ENCODE results near the gene ATP5PO. TPM values are rescaled to one million over a fixed set of nuclear protein-coding genes. Genes with fewer than 3 reads are reported as not detected.
A peak's percentile ranks its signal among the peaks of the same experiment; 100 is the strongest.

Gene ATP5PO
- total RNA-seq, 4 donors from 2014 or later: 261 to 560 (median 356) TPM

DNA sequence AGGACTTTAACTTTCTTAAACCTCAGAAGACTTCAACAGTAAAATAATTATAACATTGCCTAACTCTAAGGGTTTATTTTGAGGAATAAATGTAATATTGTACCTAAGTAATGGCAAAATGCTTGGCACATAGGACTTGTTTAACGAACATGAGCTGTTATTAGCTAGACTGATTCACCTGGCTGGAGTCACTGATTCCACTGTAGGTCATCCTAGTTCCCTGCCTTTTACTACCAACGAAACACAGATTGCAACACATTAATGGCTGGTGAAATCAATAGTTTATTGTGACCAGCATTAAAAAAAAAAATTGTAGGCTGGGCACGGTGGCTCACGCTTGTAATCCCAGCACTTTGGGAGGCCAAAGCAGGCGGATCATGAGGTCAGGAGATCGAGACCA, 45.5 kb upstream of the ATP5PO start:
- in situ Hi-C loops (cut with MboI; ENCODE audit: low sequenced_read_pairs in 4 of 4) (no loop called here), intact Hi-C loops (cut with DNase I; ENCODE audit: low total_unique reads) (no loop called here)
- Histone ChIP-seq H3K4me3 (no peak overlapping the region), H3K27me3 (no peaks in the 10 kb centered on the region), H3K27ac (no peak overlapping the region), H3K36me3 (no peaks in the 10 kb centered on the region), H3K9me3 (peaks cover 0 to 12% (median 0%) of the 10 kb centered on the region in 3 donors), H3K4me1 (no peaks in the 10 kb centered on the region)
- TF ChIP-seq, protein P1, sequence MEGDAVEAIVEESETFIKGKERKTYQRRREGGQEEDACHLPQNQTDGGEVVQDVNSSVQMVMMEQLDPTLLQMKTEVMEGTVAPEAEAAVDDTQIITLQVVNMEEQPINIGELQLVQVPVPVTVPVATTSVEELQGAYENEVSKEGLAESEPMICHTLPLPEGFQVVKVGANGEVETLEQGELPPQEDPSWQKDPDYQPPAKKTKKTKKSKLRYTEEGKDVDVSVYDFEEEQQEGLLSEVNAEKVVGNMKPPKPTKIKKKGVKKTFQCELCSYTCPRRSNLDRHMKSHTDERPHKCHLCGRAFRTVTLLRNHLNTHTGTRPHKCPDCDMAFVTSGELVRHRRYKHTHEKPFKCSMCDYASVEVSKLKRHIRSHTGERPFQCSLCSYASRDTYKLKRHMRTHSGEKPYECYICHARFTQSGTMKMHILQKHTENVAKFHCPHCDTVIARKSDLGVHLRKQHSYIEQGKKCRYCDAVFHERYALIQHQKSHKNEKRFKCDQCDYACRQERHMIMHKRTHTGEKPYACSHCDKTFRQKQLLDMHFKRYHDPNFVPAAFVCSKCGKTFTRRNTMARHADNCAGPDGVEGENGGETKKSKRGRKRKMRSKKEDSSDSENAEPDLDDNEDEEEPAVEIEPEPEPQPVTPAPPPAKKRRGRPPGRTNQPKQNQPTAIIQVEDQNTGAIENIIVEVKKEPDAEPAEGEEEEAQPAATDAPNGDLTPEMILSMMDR (IDR thresholded peaks at IDR 0.05 in 4 of 5, conservative IDR thresholded peaks at IDR 0.05 in 1 of 5): no peak
- TF ChIP-seq POLR2A (IDR thresholded peaks at IDR 0.05): no peak
- ATAC-seq (no peak), DNase-seq (no peak)

DNA sequence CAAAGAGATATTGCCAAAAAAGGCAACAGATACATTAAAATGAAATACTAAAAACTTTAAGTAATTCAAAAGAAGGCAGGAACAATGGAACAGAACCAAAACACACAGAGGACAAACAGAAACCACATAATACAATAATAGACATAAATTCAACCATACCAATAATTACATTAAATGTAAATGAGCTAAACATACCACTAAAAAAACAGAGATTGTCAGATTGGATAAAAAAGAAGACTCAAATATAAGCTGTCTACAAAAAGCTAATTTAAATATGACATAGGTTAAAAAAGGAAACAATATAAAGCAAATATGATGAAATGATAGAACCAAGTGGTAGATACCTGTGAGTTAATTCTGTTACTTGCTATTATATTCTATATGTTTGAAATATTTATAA, 44.1 kb upstream of the ATP5PO start:
- ATAC-seq (no peak), DNase-seq (no peak)
- no peaks in the 10 kb centered on the region for H3K4me1 ChIP-seq
- H3K4me3 ChIP-seq: no peak overlapping the region
- no peak for TF ChIP-seq POLR2A (IDR thresholded peaks at IDR 0.05)
- TF ChIP-seq, protein P1 (IDR thresholded peaks at IDR 0.05 in 4 of 5, conservative IDR thresholded peaks at IDR 0.05 in 1 of 5): no peak
- intact Hi-C loops (cut with DNase I; ENCODE audit: low total_unique reads): no loop called here
- peaks cover 0 to 12% (median 0%) of the 10 kb centered on the region in 3 donors for H3K9me3 ChIP-seq
- no peaks in the 10 kb centered on the region for H3K27me3 ChIP-seq
- no peaks in the 10 kb centered on the region for H3K36me3 ChIP-seq
- in situ Hi-C loops (cut with MboI; ENCODE audit: low sequenced_read_pairs in 4 of 4): no loop called here
- no peak overlapping the region for H3K27ac ChIP-seq

DNA sequence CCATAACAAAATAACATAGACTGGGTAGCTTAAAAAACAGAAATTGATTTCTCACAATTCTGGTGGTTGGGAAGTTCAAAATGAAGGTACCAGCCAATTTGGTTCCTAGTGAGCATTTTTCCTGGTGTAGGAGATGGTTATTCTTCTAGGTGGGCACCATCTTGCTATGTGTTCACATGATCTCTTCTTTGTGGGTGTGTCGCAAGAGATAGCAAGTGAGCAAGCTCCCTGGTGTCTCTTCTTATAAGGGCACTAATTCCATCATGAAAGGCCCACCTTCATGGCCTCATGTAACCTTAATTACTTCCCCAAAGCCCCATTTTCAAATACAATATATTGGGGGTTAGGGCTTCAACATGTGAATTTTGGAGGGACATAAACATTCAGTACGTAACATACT, 38.8 kb upstream of the ATP5PO start:
- DNase-seq (no peak), ATAC-seq (no peak)
- intact Hi-C loops (cut with DNase I; ENCODE audit: low total_unique reads) (no loop called here), in situ Hi-C loops (cut with MboI; ENCODE audit: low sequenced_read_pairs in 4 of 4) (no loop called here)
- TF ChIP-seq, protein P1 (IDR thresholded peaks at IDR 0.05 in 4 of 5, conservative IDR thresholded peaks at IDR 0.05 in 1 of 5): no peak
- TF ChIP-seq POLR2A (IDR thresholded peaks at IDR 0.05): no peak
- Histone ChIP-seq H3K4me3 (no peak overlapping the region), H3K9me3 (no peaks in the 10 kb centered on the region), H3K36me3 (no peaks in the 10 kb centered on the region), H3K4me1 (peaks cover 0 to 11% of the 10 kb centered on the region in 2 donors), H3K27ac (no peak overlapping the region), H3K27me3 (no peaks in the 10 kb centered on the region)

DNA sequence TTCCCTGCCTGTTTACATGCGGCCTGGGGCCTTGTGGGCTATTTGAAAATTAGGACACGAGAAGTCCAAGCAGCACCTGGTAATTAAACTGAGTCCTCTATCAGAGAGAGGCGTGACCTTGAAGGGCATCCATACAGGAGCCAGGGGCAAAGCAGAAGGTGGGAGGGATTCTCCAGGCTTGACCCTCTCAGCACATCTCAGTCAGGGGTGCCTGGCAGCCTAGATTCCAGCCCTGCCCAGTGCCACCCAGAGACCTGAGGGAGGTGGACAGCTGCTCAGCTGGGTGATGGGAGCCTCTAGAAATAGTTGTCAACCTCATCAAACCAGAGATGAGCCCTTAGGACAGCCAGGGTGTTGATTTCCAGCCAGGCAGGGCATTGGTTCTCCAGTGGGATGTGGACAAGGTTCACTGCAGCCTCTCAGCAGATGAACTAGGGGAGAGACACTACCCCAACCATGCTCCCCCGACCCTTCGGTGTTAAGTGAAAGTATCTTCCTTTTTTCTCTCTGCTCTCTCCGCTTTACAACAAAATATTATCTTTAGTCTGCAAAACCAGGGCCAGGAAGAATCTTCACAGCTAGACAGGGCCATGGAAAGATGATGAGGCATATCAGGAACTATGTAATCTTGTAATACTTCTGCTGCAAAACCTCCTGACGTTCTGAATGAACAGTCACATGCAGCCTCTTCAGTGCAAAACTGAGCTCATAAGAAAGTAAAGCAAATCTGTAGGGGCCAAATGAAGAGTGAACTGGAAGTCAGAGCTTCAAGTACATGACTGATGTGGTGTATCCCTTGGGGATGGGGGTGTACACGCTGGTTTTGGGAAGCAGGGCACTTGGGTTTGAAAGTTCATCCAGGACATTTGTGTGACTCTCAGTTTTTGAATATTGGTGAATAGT, 35.9 kb upstream of the ATP5PO start:
- H3K27ac ChIP-seq: peak overlapping the region in 2 of 4 donors; percentile 19 to 59
- DNase-seq: peak; percentile 14 to 44

More for the DNA sequence above, 35.9 kb upstream of the ATP5PO start:
- in situ Hi-C loops (cut with MboI; ENCODE audit: low sequenced_read_pairs in 4 of 4) (no loop called here), intact Hi-C loops (cut with DNase I; ENCODE audit: low total_unique reads) (no loop called here)
- no peaks in the 10 kb centered on the region for H3K36me3 ChIP-seq
- ATAC-seq: peak in 1 of 2 donors; percentile 17
- TF ChIP-seq, protein P1 (IDR thresholded peaks at IDR 0.05 in 4 of 5, conservative IDR thresholded peaks at IDR 0.05 in 1 of 5): no peak
- no peak for TF ChIP-seq POLR2A (IDR thresholded peaks at IDR 0.05)
- H3K27me3 ChIP-seq: no peaks in the 10 kb centered on the region
- no peaks in the 10 kb centered on the region for H3K9me3 ChIP-seq
- peaks cover 16 to 34% of the 10 kb centered on the region in 2 donors for H3K4me1 ChIP-seq
- no peak overlapping the region for H3K4me3 ChIP-seq

All from gastrocnemius medialis (tissue), 4 donors.